Neural progenitor cell (in vitro differentiated cells): ENCODE measurements around the gene NUSAP1.

Source experiments
- CTCF ChIP-seq: fragments of 200-600 bp; sonication (generic); IDR thresholded peaks from 2 replicates; pipeline ENCODE4 v1.5.1; 2017; ENCODE audit warnings: antibody characterized with exemption, mild to moderate bottlenecking
- EZH2phosphoT487 ChIP-seq: fragments of 200-600 bp; sonication (generic); IDR thresholded peaks from 2 replicates; pipeline ENCODE4 v1.6.1; 2017; ENCODE audit warnings: antibody characterized with exemption

- TF ChIP-seq CTCF (no peak), EZH2phosphoT487 (no peak)
Observed at GRCh38 chr15:41387646-41388045, 55.0 kb downstream of the NUSAP1 start.
